SU-DHL-6 (cell line): ENCODE measurements around the gene DAP3.

ENCODE experiments used
- CTCF ChIP-seq: fragments of 200-600 bp; sonication (generic); IDR thresholded peaks from one replicate; pipeline ENCODE4 v1.5.1; 2017; ENCODE audit warnings: antibody characterized with exemption, mild to moderate bottlenecking, low read length, moderate library complexity; ENCODE audit not compliant: insufficient read depth, poor library complexity, severe bottlenecking
- EZH2phosphoT487 ChIP-seq: fragments of 200-600 bp; sonication (generic), shearing (Covaris generic); conservative IDR thresholded peaks from 2 replicates; pipeline ENCODE4 v1.6.1; 2018; ENCODE audit warnings: mild to moderate bottlenecking, antibody characterized with exemption, low read length, moderate library complexity, mixed read lengths

- no peak for TF ChIP-seq CTCF
- TF ChIP-seq EZH2phosphoT487, result no peak
These were observed 73.0 kb downstream of the DAP3 start for GRCh38 chr1:155761736-155762405.
